ENCODE measurements around the gene TCF23.

The TCF23 gene

DNA sequence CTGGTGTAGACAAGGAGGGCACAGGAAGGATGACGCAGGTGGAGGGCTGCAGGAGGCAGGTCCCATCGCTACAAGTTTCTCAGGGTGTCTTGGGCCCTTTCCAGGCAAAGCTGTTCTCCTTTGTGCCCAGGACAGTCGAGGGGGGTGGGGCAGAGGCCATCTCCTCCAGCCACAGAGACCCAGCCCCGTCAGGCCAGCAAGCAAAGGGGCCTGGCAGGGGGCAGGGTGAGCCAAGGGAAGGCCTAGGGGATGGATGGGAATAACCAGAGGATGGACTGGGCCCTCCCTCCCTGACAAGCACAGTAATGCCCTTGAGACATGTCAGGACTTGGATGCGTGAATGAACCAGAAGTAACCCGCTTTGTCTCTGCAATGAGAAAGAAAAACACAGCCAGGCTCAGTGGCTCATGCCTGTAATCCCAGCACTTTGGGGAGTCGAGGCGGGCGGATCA lies 6.3 kb downstream of the TCF23 start:
- no peaks in the 10 kb centered on the region for H3K9me2 ChIP-seq (replicated peaks; ENCODE audit: low read depth, low read length)
- no peak overlapping the region for H3K4me2 ChIP-seq (ENCODE audit: low read depth, low read length, poor library complexity, severe bottlenecking)
- H2AFZ ChIP-seq (ENCODE audit: low read length): no peak overlapping the region
- no peaks in the 10 kb centered on the region for H3K9me3 ChIP-seq (ENCODE audit: insufficient read depth, low read depth, low read length)
- TF ChIP-seq, protein P1, sequence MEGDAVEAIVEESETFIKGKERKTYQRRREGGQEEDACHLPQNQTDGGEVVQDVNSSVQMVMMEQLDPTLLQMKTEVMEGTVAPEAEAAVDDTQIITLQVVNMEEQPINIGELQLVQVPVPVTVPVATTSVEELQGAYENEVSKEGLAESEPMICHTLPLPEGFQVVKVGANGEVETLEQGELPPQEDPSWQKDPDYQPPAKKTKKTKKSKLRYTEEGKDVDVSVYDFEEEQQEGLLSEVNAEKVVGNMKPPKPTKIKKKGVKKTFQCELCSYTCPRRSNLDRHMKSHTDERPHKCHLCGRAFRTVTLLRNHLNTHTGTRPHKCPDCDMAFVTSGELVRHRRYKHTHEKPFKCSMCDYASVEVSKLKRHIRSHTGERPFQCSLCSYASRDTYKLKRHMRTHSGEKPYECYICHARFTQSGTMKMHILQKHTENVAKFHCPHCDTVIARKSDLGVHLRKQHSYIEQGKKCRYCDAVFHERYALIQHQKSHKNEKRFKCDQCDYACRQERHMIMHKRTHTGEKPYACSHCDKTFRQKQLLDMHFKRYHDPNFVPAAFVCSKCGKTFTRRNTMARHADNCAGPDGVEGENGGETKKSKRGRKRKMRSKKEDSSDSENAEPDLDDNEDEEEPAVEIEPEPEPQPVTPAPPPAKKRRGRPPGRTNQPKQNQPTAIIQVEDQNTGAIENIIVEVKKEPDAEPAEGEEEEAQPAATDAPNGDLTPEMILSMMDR (conservative IDR thresholded peaks at IDR 0.05; ENCODE audit: low read length): no peak
- TF ChIP-seq EZH2phosphoT487 (IDR thresholded peaks at IDR 0.05; ENCODE audit: borderline replicate concordance): no peak
- H3K79me2 ChIP-seq (ENCODE audit: insufficient read depth, low read length): no peaks in the 10 kb centered on the region
- H3K4me1 ChIP-seq (ENCODE audit: insufficient read depth, low read length, poor library complexity, severe bottlenecking): no peaks in the 10 kb centered on the region
- no peak overlapping the region for H3K4me3 ChIP-seq (ENCODE audit: low read length, poor library complexity, severe bottlenecking)
- no peaks in the 10 kb centered on the region for H3K27me3 ChIP-seq (ENCODE audit: insufficient read depth, low read length, poor library complexity, severe bottlenecking)
- H4K20me1 ChIP-seq (ENCODE audit: insufficient read depth, low read length, poor library complexity, severe bottlenecking): no peaks in the 10 kb centered on the region
- H3F3A ChIP-seq (ENCODE audit: low read depth): no peaks in the 10 kb centered on the region
- H3K9ac ChIP-seq (ENCODE audit: low read depth, low read length, poor library complexity, severe bottlenecking): no peak overlapping the region
- no peaks in the 10 kb centered on the region for H3K36me3 ChIP-seq (ENCODE audit: insufficient read depth, low read length)

DNA sequence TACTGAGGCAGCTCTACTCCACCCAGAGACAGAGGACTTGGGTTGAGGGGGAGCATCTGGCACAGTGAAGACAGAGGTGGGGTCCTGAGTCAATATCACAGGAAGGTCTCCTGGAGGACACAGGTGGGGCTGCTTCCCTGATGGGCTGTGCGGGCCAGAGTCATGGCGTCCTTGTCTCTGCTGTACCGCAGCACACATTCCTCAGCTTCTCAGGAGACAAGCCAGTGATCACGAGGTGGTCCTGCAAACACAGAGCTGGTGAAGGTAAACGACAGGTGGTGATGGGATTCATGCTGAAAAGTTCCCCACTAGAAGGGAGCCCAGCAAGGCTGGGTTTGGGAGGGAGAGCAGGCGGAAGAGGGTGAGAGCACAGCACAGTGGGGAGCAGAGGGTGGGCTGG lies 9.7 kb downstream of the TCF23 start:
- Histone ChIP-seq H3K27me3 (ENCODE audit: insufficient read depth, low read length, poor library complexity, severe bottlenecking) (no peaks in the 10 kb centered on the region), H4K20me1 (ENCODE audit: insufficient read depth, low read length, poor library complexity, severe bottlenecking) (no peaks in the 10 kb centered on the region), H3K79me2 (ENCODE audit: insufficient read depth, low read length) (no peaks in the 10 kb centered on the region), H3K9me2 (replicated peaks; ENCODE audit: low read depth, low read length) (no peaks in the 10 kb centered on the region), H3K9me3 (ENCODE audit: insufficient read depth, low read depth, low read length) (no peaks in the 10 kb centered on the region), H3K4me3 (ENCODE audit: low read length, poor library complexity, severe bottlenecking) (no peak overlapping the region), H3F3A (ENCODE audit: low read depth) (no peaks in the 10 kb centered on the region), H3K36me3 (ENCODE audit: insufficient read depth, low read length) (no peaks in the 10 kb centered on the region), H3K4me2 (ENCODE audit: low read depth, low read length, poor library complexity, severe bottlenecking) (no peak overlapping the region), H3K9ac (ENCODE audit: low read depth, low read length, poor library complexity, severe bottlenecking) (no peak overlapping the region), H2AFZ (ENCODE audit: low read length) (no peak overlapping the region), H3K4me1 (ENCODE audit: insufficient read depth, low read length, poor library complexity, severe bottlenecking) (no peaks in the 10 kb centered on the region)
- TF ChIP-seq EZH2phosphoT487 (IDR thresholded peaks at IDR 0.05; ENCODE audit: borderline replicate concordance): no peak
- TF ChIP-seq, protein P1 (conservative IDR thresholded peaks at IDR 0.05; ENCODE audit: low read length): no peak

- Histone ChIP-seq H2AFZ (ENCODE audit: low read length) (no peak overlapping the region), H3K9me2 (replicated peaks; ENCODE audit: low read depth, low read length) (no peaks in the 10 kb centered on the region), H3F3A (ENCODE audit: low read depth) (no peaks in the 10 kb centered on the region), H3K4me1 (ENCODE audit: insufficient read depth, low read length, poor library complexity, severe bottlenecking) (no peaks in the 10 kb centered on the region), H3K36me3 (ENCODE audit: insufficient read depth, low read length) (no peaks in the 10 kb centered on the region), H3K27me3 (ENCODE audit: insufficient read depth, low read length, poor library complexity, severe bottlenecking) (no peaks in the 10 kb centered on the region), H3K9ac (ENCODE audit: low read depth, low read length, poor library complexity, severe bottlenecking) (no peak overlapping the region), H3K4me2 (ENCODE audit: low read depth, low read length, poor library complexity, severe bottlenecking) (no peak overlapping the region), H3K4me3 (ENCODE audit: low read length, poor library complexity, severe bottlenecking) (no peak overlapping the region), H4K20me1 (ENCODE audit: insufficient read depth, low read length, poor library complexity, severe bottlenecking) (no peaks in the 10 kb centered on the region), H3K9me3 (ENCODE audit: insufficient read depth, low read depth, low read length) (no peaks in the 10 kb centered on the region), H3K79me2 (ENCODE audit: insufficient read depth, low read length) (no peaks in the 10 kb centered on the region)
- TF ChIP-seq, protein P1 (conservative IDR thresholded peaks at IDR 0.05; ENCODE audit: low read length): no peak
- no peak for TF ChIP-seq EZH2phosphoT487 (IDR thresholded peaks at IDR 0.05; ENCODE audit: borderline replicate concordance)
Observed at GRCh38 chr2:27159271-27159670, 10.5 kb downstream of the TCF23 start.

Data from Loucy (cell line).